HepG2 (cell line): ENCODE measurements around the gene PPP2R5D. TPM values are rescaled to one million over a fixed set of nuclear protein-coding genes. Genes with fewer than 3 reads are reported as not detected.

Experiments used
- ATAC-seq: fragments of 200-7000 bp; cut with Tn5 transposase; 3 replicates; pipeline ENCODE4 v1.9.1; 2020; ENCODE audit warnings: mild to moderate bottlenecking, moderate library complexity
- BruUV-seq: library from RNA; stranded (reverse); fragments of 400-500 nt; replicated peaks from 2 replicates; lab custom pipeline; 2021; lab: Mats Ljungman, UMichigan
- CTCF ChIA-PET: fragments of 300-600 bp; formaldehyde crosslinking; extraction: SDS; loops from one replicate; lab custom pipeline; 2021; ENCODE audit warnings: low total read pairs, inconsistent platforms, low intra/inter-chr PET ratio; lab: Yijun Ruan, JAX
- POLR2A ChIA-PET: fragments of 350-600 bp; sonication (Branson Sonifier 250); formaldehyde crosslinking; loops from one replicate; lab custom pipeline; 2020; ENCODE audit warnings: antibody characterized with exemption, inconsistent platforms; lab: Yijun Ruan, JAX
- DNase-seq: peaks from one replicate; pipeline ENCODE4 v3.0.0-alpha.2; 2015; ENCODE audit warnings: low spot score
- FAIRE-seq: peaks from 3 replicates; lab custom pipeline; 2011; peaks lifted over from hg19 to GRCh38; lab: Jason Lieb, UNC
- H2AFZ ChIP-seq: one replicate; pipeline ENCODE4 v1.6.1; 2011; ENCODE audit warnings: low read length, inconsistent platforms
- H3K27ac ChIP-seq: fragments of 300-600 bp; 3 replicates; pipeline ENCODE4 v1.8.0; 2011; ENCODE audit warnings: mixed run types, mild to moderate bottlenecking, mixed read lengths, low read length, inconsistent platforms; ENCODE audit not compliant: insufficient read depth; ENCODE audit errors: extremely low read length
- H3K27me3 ChIP-seq, 2 experiments: fragments of 200-600 bp in 1 of 2; 2 replicates in 1 of 2; 3 replicates in 1 of 2; pipeline versions ENCODE4 v1.6.0 to v1.8.0; 2011; ENCODE audit warnings: low read length in 2 of 2, mild to moderate bottlenecking in 2 of 2, moderate library complexity in 2 of 2, inconsistent platforms in 1 of 2; ENCODE audit not compliant: insufficient read depth in 2 of 2, control insufficient read depth in 1 of 2
- H3K36me3 ChIP-seq, 2 experiments: fragments of 200-600 bp in 1 of 2; replicated peaks in 1 of 2; 2 replicates in 1 of 2; 3 replicates in 1 of 2; pipeline versions ENCODE4 v1.5.1 to v1.8.0; 2011; ENCODE audit warnings: low read length in 2 of 2, inconsistent platforms in 1 of 2; ENCODE audit not compliant: insufficient read depth in 2 of 2, control insufficient read depth in 1 of 2
- H3K4me1 ChIP-seq: 2 replicates; pipeline ENCODE4 v1.5.1; 2012; ENCODE audit warnings: low read length, inconsistent platforms; ENCODE audit not compliant: insufficient read depth
- H3K4me2 ChIP-seq: 2 replicates; pipeline ENCODE4 v1.6.0; 2011; ENCODE audit warnings: low read depth, low read length, inconsistent platforms
- H3K4me3 ChIP-seq, 3 experiments: fragments of 200-600 bp in 1 of 3; sonication (generic), shearing (Covaris generic) in 1 of 3; replicated peaks in 1 of 3; 2 replicates each; pipeline ENCODE4 v1.5.1; 2011 to 2016; ENCODE audit warnings: low read length in 3 of 3, inconsistent platforms in 2 of 3, low read depth in 2 of 3, mild to moderate bottlenecking in 2 of 3, control low read depth in 1 of 3, mixed read lengths in 1 of 3; ENCODE audit not compliant: insufficient read depth in 1 of 3
- H3K79me2 ChIP-seq: one replicate; pipeline ENCODE4 v1.6.1; 2011; ENCODE audit warnings: low read length, inconsistent platforms; ENCODE audit not compliant: insufficient read depth
- H3K9ac ChIP-seq: 2 replicates; pipeline ENCODE4 v1.6.0; 2011; ENCODE audit warnings: mild to moderate bottlenecking, low read depth, low read length, inconsistent platforms; ENCODE audit not compliant: insufficient read depth
- H3K9me3 ChIP-seq: 2 replicates; pipeline ENCODE4 v1.5.1; 2012; ENCODE audit warnings: mild to moderate bottlenecking, low read length
- H4K20me1 ChIP-seq: 2 replicates; pipeline ENCODE4 v1.6.0; 2011; ENCODE audit warnings: inconsistent platforms, mild to moderate bottlenecking, low read length, moderate library complexity; ENCODE audit not compliant: insufficient read depth
- AGO2 ChIP-seq: fragments of 200-400 bp; formaldehyde crosslinking; optimal IDR thresholded peaks from 2 replicates; pipeline ENCODE3; 2017; ENCODE audit warnings: mild to moderate bottlenecking, low read depth, low read length, moderate library complexity
- GTF3A ChIP-seq: sonication (generic); formaldehyde crosslinking; conservative IDR thresholded peaks from 2 replicates; pipeline ENCODE4 v1.4.0; 2020; ENCODE audit warnings: mild to moderate bottlenecking, missing genetic modification reagents
- RBFOX2 ChIP-seq: fragments of 200-400 bp; formaldehyde crosslinking; IDR thresholded peaks from 2 replicates; pipeline ENCODE4 v1.6.1; 2017; ENCODE audit warnings: low read depth, mild to moderate bottlenecking, low read length
- WGBS: methylation state at CpG from one replicate; pipeline ENCODE4 v1.1.6; 2017; ENCODE audit warnings: low lambda C conversion rate; 5-methylcytosine and 5-hydroxymethylcytosine counted together
- in situ Hi-C: cut with HindIII; loops from 2 replicates; pipeline ENCODE4 v1.10.0; 2017; ENCODE audit warnings: low pct_unique_long_range_greater_than_20kb; ENCODE audit not compliant: extremely low pct_ligation_motif_present
- intact Hi-C: fragments of 100-400 bp; cut with micrococcal nuclease; formaldehyde crosslinking; loops from one replicate; pipeline ENCODE4 v1.10.0; 2022; ENCODE audit not compliant: unreplicated experiment
- polyA plus RNA-seq, 8 experiments: library from polyadenylated mRNA; depleted of rRNA in 3 of 8; stranded (reverse) in 7 of 8; unstranded in 1 of 8; fragments of >200 nt; fragmentation: Illumina TruSeq in 4 of 8; extraction: Trizol in 4 of 8; gene quantifications; 2 replicates each; pipeline versions ENCODE4 v1.2.1 to v1.2.3, GENCODE V29; 2011 to 2016; ENCODE audit warnings: low read depth in 4 of 8, missing spikeins in 1 of 8, mixed read lengths in 1 of 8; ENCODE audit not compliant: insufficient read depth in 1 of 8
- total RNA-seq, 5 experiments: library from RNA; depleted of rRNA; stranded (reverse); fragments of >200 nt; fragmentation: Illumina TruSeq; extraction: Trizol; gene quantifications; 2 replicates each; pipeline ENCODE4 v1.2.3, GENCODE V29; 2016; ENCODE audit warnings: low read depth in 1 of 5
- TF ChIP-seq, protein P1 (sequence below): sonication (generic); formaldehyde crosslinking; IDR thresholded peaks from 2 replicates; pipeline ENCODE4 v1.5.1; 2020; ENCODE audit warnings: mild to moderate bottlenecking, missing genetic modification reagents, moderate library complexity

The PPP2R5D gene
- total and polyA plus RNA-seq, 2 of the 13 experiments (the other 11 are each of a cell fraction or from before 2014, with no cell fraction given), result 53.7 to 60.4 TPM

GRCh38 chr6:43016943-43017334 is 32.6 kb downstream of the PPP2R5D start:
- FAIRE-seq (no peak), ATAC-seq (no peak), DNase-seq (no peak)
- Histone ChIP-seq H3K4me1 (peaks cover 48% of the 10 kb centered on the region), H3K9ac (peak overlapping the region; percentile 34; the same call in 1 of the 2 replicates), H3K27me3 (peaks cover 0 to 3% of the 10 kb centered on the region in 2 experiments; a peak in 1 of 5 replicates), H4K20me1 (no peaks in the 10 kb centered on the region), H3K27ac (no peak overlapping the region), H3K9me3 (no peaks in the 10 kb centered on the region), H3K36me3 (peaks cover 15 to 36% of the 10 kb centered on the region in 2 experiments), H3K4me3 (no peak overlapping the region), H2AFZ (no peak overlapping the region), H3K4me2 (no peak overlapping the region), H3K79me2 (peaks cover 37% of the 10 kb centered on the region)
- intact Hi-C loops (no loop called here), in situ Hi-C loops (no loop called here)
- TF ChIP-seq AGO2 (peak; percentile 84), GTF3A (CRISPR knock-in tag) (no peak), RBFOX2 (peak; percentile 61)
- TF ChIP-seq, protein P1, sequence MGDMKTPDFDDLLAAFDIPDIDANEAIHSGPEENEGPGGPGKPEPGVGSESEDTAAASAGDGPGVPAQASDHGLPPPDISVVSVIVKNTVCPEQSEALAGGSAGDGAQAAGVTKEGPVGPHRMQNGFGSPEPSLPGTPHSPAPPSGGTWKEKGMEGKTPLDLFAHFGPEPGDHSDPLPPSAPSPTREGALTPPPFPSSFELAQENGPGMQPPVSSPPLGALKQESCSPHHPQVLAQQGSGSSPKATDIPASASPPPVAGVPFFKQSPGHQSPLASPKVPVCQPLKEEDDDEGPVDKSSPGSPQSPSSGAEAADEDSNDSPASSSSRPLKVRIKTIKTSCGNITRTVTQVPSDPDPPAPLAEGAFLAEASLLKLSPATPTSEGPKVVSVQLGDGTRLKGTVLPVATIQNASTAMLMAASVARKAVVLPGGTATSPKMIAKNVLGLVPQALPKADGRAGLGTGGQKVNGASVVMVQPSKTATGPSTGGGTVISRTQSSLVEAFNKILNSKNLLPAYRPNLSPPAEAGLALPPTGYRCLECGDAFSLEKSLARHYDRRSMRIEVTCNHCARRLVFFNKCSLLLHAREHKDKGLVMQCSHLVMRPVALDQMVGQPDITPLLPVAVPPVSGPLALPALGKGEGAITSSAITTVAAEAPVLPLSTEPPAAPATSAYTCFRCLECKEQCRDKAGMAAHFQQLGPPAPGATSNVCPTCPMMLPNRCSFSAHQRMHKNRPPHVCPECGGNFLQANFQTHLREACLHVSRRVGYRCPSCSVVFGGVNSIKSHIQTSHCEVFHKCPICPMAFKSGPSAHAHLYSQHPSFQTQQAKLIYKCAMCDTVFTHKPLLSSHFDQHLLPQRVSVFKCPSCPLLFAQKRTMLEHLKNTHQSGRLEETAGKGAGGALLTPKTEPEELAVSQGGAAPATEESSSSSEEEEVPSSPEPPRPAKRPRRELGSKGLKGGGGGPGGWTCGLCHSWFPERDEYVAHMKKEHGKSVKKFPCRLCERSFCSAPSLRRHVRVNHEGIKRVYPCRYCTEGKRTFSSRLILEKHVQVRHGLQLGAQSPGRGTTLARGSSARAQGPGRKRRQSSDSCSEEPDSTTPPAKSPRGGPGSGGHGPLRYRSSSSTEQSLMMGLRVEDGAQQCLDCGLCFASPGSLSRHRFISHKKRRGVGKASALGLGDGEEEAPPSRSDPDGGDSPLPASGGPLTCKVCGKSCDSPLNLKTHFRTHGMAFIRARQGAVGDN (CRISPR knock-in tag), result peak; percentile 33; the same call in 1 of the 2 replicates
- CTCF ChIA-PET, result no interaction called here
- no TSS peak for BruUV-seq
- WGBS, result 98% methylated on average over 11 of the region's 12 CpGs
- POLR2A ChIA-PET, result interaction anchor here (1.6 to 5.3 kb wide), 2 partner anchors 33 to 43 kb away, joined by 5 to 76 read pairs; partner anchors contain the start of genes KLC4, MRPL2 and PPP2R5D
